Stimulated activated CD8-positive, alpha-beta memory T cell treated with anti-CD3 and anti-CD28 coated beads, Interleukin-12 subunit alpha, Interleukin-12 subunit beta, amount 100 ng/mL, for 1 hour (primary cell): ENCODE measurements around the gene ADAMTS17.

Experiments
- DNase-seq: peaks from one replicate; pipeline ENCODE4 v3.0.0-alpha.2; 2020; ENCODE audit warnings: low read depth

The ADAMTS17 gene

DNA sequence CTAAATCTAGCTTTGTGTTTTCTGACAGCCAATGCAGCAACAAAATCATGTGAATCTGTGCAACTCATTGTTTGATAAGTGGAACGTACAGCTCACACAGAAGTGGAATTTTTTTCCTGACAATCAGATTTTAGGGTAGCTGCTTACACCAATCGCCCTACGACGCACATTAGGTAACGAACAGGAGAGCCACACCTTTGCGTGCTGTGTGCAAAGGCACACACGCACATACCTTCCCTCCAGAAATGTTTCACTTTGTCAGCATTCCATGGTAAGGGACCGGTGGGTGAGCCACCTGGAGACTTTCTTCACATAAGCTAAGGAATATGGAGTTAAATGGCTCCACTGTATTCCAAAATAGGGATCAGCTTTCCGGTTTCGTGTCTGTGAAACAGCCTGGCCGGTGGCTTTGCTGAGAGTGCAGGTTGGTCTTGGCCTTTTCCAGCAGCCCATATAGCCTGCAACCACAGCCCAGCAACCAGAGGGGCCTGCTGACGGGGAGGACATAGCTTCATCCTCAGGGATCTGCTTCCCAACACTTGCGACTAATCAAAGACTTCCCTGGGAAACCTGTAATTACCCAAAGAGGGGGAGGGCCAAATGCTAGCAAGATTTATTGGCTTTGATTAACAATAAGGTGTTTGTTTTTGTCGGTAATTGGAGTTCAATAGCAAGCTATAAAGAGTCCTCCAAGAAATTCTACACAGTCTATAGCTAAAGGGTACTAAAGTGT is 145.3 kb downstream of the ADAMTS17 start:
- no peak for DNase-seq

DNA sequence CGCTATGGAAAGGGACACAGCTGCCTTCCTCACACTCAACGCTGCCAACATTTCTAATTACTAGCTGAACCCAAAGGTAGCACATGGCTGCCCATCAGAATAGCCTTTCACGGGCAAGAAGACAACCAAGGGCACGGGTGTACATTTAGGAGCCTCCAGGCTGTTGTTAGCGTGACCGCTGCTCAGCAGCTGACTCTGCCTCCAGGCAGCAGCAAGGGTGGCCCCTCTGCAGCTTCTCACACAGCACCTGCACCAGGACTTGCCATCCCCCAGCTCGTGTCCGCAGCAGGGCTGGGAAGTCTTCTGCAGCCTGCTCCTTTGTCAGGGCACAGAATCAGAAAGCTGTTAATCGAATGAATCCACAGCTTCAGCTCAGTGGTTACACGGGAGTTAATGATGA is 146.8 kb downstream of the ADAMTS17 start:
- no peak for DNase-seq

DNA sequence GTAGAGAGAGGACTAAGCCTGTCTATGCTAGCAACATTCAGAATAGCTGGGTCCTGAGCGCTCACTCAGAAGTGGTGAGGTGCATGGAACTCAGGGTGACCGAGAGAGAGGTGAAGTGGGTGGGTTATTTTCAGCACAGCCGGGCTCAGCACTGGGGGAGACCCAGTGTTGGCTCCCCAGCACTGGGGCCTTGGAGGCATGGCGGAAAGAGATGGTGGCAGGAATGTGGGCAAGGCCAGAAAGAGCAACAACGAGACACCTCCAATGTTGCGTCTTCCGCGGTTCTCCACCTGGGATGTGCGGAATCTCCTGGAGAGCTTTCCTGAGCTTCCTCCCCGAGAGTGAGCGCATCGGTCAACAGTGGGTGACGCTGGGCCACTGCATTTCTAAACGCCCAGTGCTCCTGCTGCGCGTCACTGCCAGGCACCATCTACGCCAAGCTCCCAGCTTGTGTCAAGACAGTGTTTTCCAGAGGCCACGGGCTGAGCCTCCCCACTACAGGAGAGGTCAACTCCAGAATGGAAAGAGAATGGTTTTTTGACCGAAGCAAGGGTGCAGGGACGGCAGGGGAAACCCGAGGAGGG is 148.4 kb downstream of the ADAMTS17 start:
- DNase-seq, result no peak

DNA sequence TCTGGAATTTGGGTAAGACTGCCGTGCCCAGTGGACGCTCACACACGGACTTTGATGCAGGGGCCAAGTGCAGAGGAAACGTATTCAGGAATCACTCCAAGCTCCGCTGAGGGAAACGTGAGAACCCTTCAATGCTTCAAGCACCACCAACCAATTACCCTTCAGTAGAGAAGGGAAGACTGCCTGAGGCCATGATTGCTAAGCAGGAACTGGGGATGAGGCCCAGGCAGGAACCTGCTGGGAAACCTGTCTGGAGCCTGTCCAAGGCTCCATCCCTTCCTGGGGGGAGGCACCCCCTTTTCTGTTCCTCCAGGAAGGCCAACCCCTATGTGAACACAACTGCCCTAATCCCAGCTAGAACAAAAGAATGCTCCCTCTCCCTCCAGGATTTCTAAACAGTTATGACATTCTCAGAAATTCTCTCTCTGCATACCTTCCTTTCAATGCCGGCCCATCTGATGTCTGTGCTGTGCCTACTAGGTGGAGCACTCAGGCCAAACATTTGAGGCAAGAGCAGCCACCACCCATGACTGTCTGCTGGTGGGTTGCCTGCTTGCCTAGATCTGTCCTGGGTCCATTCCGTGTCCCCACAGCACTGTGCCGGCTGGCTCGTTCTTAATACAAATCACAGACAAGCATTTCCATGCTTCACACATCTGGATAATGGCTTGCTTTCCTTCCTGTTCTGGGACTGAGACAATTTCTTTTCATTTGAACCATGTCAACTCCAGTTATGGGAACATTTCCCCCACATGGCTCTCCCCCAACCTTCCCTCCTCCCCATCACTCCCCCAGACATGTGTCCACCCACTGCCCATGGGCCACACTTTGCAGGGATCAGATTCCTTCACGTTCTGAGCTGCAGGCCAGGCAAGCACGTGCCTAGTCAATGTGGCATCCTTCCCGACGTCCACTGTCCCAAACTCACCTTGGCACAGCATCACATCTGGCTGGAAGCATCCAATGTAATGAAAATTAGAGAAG is 149.4 kb downstream of the ADAMTS17 start:
- DNase-seq, result no peak

DNA sequence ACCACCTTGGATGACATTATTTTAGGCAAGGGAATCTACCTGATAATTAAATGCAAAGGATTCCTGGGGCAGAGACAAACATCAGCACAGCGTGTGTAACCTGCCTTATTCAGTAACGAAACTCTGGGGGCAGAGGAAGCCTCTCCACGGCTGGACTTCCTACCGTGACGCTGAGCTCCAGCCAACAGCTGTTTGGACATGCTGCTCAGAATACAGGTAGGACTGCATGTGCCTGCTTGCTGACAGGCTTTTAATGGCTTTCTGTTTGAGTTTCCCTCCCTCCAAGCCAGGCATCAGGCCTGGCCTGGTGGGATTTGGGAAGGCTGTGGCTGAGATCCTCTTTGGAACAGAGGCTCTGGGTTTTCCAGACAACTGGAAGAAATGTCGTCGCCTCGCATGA is 150.6 kb downstream of the ADAMTS17 start:
- DNase-seq, result no peak

- no peak for DNase-seq
Measured at GRCh38 chr15:100190675-100191074, 151.1 kb downstream of the ADAMTS17 start.

GRCh38 chr15:100189849-100190248 is 151.9 kb downstream of the ADAMTS17 start:
- no peak for DNase-seq

GRCh38 chr15:100189319-100189718 is 152.5 kb downstream of the ADAMTS17 start:
- DNase-seq, result no peak

DNA sequence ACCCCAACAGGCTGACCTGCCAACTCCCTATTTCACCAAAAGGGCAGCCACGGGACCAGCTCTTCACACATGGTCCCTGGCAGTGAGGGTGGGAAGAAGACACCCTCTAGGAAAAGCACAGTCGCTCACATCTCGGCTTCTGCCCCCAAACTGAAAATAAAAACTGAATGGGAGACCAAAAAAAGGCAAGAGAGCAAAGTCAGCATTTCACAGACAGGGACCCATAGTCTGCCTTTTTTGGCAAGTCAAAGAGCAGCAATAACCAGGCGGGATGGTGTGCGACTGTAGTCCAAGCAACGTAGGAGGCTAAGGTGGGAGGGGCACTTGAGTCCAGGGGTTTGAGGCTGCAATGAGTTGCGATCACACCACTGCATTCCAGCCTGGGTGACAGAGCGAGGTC is 154.1 kb downstream of the ADAMTS17 start:
- no peak for DNase-seq

GRCh38 chr15:100186960-100187359 is 154.8 kb downstream of the ADAMTS17 start:
- no peak for DNase-seq

GRCh38 chr15:100186366-100186765 is 155.4 kb downstream of the ADAMTS17 start:
- DNase-seq, result no peak

DNA sequence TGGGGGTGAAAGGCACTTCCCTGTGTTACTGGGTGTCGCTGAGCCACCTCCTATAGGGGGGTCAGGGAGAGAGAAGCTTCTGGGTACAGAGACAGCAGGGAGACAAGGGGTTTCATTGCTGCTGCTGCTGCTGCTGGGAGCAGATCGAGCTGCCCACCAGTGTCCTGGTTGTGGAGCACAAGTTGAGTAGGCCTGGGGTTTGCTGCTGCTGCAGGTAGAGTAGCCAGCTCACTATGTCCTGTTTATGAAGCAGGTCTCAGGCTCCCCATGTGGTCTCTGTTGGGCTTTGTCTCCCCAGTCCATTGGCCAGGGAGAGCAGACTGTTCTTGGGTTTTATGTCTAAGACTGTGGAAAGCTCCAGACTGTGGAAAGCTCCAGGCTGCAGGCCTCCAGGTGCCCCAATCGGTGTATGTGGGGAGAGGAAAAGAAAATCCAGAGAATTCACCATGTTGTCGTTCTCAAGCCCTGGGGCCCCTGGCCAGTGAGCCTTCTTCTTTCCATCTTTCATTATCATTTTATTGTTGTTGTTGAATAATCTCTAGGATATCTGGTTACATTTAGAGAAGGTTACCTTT is 157.8 kb downstream of the ADAMTS17 start:
- DNase-seq, result no peak

DNA sequence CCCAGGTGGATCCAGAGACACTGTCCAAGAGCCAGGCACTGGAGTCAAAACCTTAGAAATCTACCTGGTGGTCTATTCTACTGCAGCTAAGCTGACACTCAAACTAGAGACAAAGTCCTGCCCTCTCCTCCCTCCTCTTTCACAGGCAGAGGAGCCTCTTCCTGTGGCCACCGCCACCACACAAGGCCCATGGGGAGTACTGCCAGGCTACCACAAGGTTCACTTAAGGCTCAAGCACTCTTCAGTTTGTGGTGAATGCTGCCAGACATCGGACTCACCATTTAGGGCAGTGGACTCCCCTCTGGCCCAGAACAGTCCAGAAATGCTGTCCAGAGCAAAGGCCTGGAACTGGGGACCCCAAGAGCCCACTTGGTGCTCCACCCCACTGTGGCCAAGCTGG is 160.9 kb downstream of the ADAMTS17 start:
- DNase-seq, result no peak

DNA sequence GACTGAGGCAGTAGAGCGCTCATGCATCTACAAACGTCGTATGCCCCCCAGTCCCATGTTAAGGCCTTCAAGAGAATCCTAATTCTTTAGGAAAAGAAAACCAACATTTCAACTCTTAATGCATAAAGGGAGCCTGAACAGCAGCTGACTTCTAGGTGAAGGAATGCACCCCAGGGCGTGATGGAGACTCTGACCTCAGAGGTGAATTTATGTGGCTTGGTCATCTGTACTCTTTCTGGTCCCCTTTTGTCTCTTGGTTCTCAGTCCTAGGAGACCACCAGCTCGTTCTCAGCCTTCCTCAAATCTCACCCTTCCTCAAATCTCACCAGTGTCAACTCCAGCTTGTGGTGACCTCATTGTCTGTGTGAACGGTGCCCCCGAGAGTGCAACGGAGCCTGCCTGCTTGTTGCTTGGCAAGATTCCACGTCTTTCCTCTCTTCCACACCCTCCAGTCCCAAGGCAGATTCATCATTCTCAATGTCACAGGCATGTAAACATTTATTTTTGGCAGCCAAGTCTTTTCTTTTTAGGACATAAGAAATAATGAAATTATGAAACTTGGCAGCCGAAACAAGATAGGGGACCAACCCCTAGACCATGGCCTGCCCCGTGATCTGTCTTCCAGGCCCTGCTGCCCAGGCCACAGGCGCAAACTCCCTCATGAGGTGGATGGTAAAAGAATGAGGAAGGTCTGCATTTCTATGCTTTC is 166.2 kb downstream of the ADAMTS17 start:
- no peak for DNase-seq

GRCh38 chr15:100174904-100175275 is 166.9 kb downstream of the ADAMTS17 start:
- no peak for DNase-seq

GRCh38 chr15:100174159-100174903 is 167.4 kb downstream of the ADAMTS17 start:
- no peak for DNase-seq

GRCh38 chr15:100172356-100173024 is 169.3 kb downstream of the ADAMTS17 start:
- no peak for DNase-seq

DNA sequence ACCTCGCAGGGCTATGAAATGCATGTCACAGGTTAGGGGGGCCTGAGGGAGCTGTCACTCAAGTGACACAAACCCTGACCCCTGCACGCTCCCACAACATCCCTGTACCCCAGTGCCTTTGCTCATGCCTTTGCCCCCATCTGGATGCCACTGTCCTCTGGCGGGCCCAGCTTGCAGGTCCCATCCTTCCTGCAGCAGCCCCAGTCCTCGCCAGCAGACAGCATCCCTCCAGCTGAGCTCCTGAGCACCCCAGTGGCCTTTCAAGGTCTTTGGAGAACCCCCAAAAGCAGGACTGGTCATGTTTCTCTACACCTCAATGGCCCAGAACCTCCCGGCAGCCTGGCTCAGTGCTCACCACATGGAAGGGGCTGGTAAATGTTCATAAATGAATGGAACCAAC is 170.4 kb downstream of the ADAMTS17 start:
- DNase-seq, result no peak

DNA sequence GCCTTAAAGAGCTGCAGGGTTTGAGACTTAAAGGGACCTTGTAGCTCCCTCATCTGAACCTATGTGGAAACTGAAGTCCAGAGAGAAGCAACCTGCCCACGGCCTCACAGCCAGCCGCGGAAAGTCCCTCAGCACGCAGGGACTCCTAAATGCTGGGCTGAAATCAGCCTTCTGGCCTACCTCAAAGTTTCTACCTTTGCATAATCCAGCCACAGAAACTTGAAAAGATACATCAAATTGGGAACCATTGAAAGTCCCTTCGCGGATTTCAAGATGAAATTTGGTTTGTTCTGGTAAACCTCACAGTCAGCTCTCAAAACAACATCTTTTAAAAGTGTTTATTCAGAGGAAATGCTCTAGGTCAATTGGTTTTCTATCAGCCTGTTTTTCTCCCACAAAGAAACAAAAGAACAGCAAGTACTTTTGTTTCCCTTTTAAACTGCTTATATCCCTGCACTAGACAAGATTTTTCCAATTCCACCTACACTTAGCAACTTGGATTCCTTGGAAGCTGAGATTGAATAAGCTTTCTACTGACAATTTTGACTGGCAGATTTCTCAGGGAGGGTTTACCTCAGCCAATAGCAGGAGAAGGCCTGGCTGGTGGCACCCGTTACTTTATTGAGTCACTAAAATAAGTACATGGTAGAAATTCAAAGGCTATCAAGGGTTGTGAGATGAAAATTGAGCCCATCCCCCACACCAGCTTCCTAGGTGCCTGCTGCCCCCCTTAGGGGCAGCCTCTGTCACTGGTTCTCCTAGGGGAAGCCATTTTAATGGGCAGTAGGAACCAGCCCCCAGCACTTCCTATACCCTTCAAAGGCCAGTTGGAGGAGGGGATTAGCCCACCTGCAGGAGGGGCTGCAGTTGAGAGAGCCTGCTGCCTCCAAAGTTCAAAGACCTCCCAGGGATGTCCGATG is 171.2 kb downstream of the ADAMTS17 start:
- no peak for DNase-seq
